Stimulated activated effector memory CD8-positive, alpha-beta T cell treated with anti-CD3 and anti-CD28 coated beads, Interleukin-12 subunit alpha, Interleukin-12 subunit beta, amount 100 ng/mL, for 72 hours (primary cell): ENCODE results near the gene JUN.

Experiments used
- ATAC-seq: fragments of 150-1000 bp; cut with Tn5 transposase; 2 replicates; pipeline ENCODE4 v1.10.0; 2021
- DNase-seq, 2 donors: peaks; one replicate each; pipeline ENCODE4 v3.0.0; 2021 to 2022; ENCODE audit warnings: low spot score in 2 of 2
- H3K27ac Mint-ChIP-seq: one replicate; pipeline ENCODE4 v1.8.0; 2022; ENCODE audit warnings: mild to moderate bottlenecking, mixed read lengths
- H3K36me3 Mint-ChIP-seq: one replicate; pipeline ENCODE4 v1.8.0; 2022; ENCODE audit warnings: mild to moderate bottlenecking, mixed read lengths
- H3K4me1 Mint-ChIP-seq: one replicate; pipeline ENCODE4 v1.8.0; 2022; ENCODE audit warnings: mixed read lengths
- H3K4me3 Mint-ChIP-seq: one replicate; pipeline ENCODE4 v1.8.0; 2022; ENCODE audit warnings: mild to moderate bottlenecking, mixed read lengths
- H3K9me3 Mint-ChIP-seq: one replicate; pipeline ENCODE4 v1.8.0; 2022; ENCODE audit warnings: mixed read lengths

The JUN gene

GRCh38 chr1:58741678-58742553 is 41.9 kb downstream of the JUN start:
- H3K9me3 Mint-ChIP-seq = no peaks in the 10 kb centered on the region
- no peak for ATAC-seq
- H3K4me3 Mint-ChIP-seq = no peak overlapping the region
- H3K4me1 Mint-ChIP-seq = peaks cover 5% of the 10 kb centered on the region
- DNase-seq = no peak
- H3K36me3 Mint-ChIP-seq = no peaks in the 10 kb centered on the region
- H3K27ac Mint-ChIP-seq = no peak overlapping the region

- Mint-ChIP-seq H3K9me3 (no peaks in the 10 kb centered on the region), H3K36me3 (no peaks in the 10 kb centered on the region), H3K27ac (no peak overlapping the region), H3K4me3 (no peak overlapping the region), H3K4me1 (peaks cover 6% of the 10 kb centered on the region)
- DNase-seq (no peak), ATAC-seq (no peak)
Measured at GRCh38 chr1:58739856-58740466, 43.9 kb downstream of the JUN start.

- Mint-ChIP-seq H3K27ac (no peak overlapping the region), H3K9me3 (no peaks in the 10 kb centered on the region), H3K4me3 (no peak overlapping the region), H3K4me1 (peaks cover 6% of the 10 kb centered on the region), H3K36me3 (no peaks in the 10 kb centered on the region)
- DNase-seq (no peak), ATAC-seq (no peak)
Measured at GRCh38 chr1:58738876-58739275, 45.0 kb downstream of the JUN start.

- H3K9me3 Mint-ChIP-seq = no peaks in the 10 kb centered on the region
- DNase-seq (no peak), ATAC-seq (no peak)
- no peaks in the 10 kb centered on the region for H3K36me3 Mint-ChIP-seq
- no peak overlapping the region for H3K4me3 Mint-ChIP-seq
- peaks cover 6% of the 10 kb centered on the region for H3K4me1 Mint-ChIP-seq
- no peak overlapping the region for H3K27ac Mint-ChIP-seq
Measured at GRCh38 chr1:58735586-58735985, 48.3 kb downstream of the JUN start.

- no peaks in the 10 kb centered on the region for H3K9me3 Mint-ChIP-seq
- ATAC-seq = no peak
- H3K4me1 Mint-ChIP-seq = peaks cover 6% of the 10 kb centered on the region
- H3K27ac Mint-ChIP-seq = no peak overlapping the region
- no peak overlapping the region for H3K4me3 Mint-ChIP-seq
- DNase-seq = no peak
- no peaks in the 10 kb centered on the region for H3K36me3 Mint-ChIP-seq
Measured at GRCh38 chr1:58734630-58735029, 49.2 kb downstream of the JUN start.

GRCh38 chr1:58732087-58732775 is 51.6 kb downstream of the JUN start:
- H3K4me3 Mint-ChIP-seq = no peak overlapping the region
- H3K27ac Mint-ChIP-seq = no peak overlapping the region
- no peaks in the 10 kb centered on the region for H3K36me3 Mint-ChIP-seq

More at GRCh38 chr1:58732087-58732775, 51.6 kb downstream of the JUN start:
- ATAC-seq = no peak
- Mint-ChIP-seq H3K9me3 (no peaks in the 10 kb centered on the region), H3K4me1 (peaks cover 10% of the 10 kb centered on the region)
- no peak for DNase-seq
